ENCODE measurements around the gene RNASEL.
"Not testable (repeated sequence)": the region's sequence is repeated elsewhere in the genome, so short reads cannot be mapped to it uniquely, and the experiment has no call there.

Gene RNASEL

GRCh38 chr1:182549811-182550210 is 39.2 kb downstream of the RNASEL start:
- TF ChIP-seq CTCF (IDR thresholded peaks at IDR 0.05): no peak
- Histone ChIP-seq H3K4me3 (ENCODE audit: low read depth, low read length) (no peak overlapping the region), H3K79me2 (no peaks in the 10 kb centered on the region), H3K27me3 (ENCODE audit: control insufficient read depth, insufficient read depth, low read length) (no peaks in the 10 kb centered on the region), H3K36me3 (ENCODE audit: control insufficient read depth, insufficient read depth, low read length) (no peaks in the 10 kb centered on the region), H3K4me1 (no peaks in the 10 kb centered on the region), H3K4me2 (ENCODE audit: low read length) (no peak overlapping the region), H3K9ac (no peak overlapping the region), H3K27ac (no peak overlapping the region), H2AFZ (no peak overlapping the region), H3K9me3 (ENCODE audit: control insufficient read depth, low read length) (no peaks in the 10 kb centered on the region)

GRCh38 chr1:182549346-182549745 is 39.7 kb downstream of the RNASEL start:
- Histone ChIP-seq H3K4me1 (no peaks in the 10 kb centered on the region), H3K27ac (no peak overlapping the region), H3K36me3 (ENCODE audit: control insufficient read depth, insufficient read depth, low read length) (no peaks in the 10 kb centered on the region), H3K4me3 (ENCODE audit: low read depth, low read length) (no peak overlapping the region), H3K9ac (no peak overlapping the region), H2AFZ (no peak overlapping the region), H3K9me3 (ENCODE audit: control insufficient read depth, low read length) (no peaks in the 10 kb centered on the region), H3K27me3 (ENCODE audit: control insufficient read depth, insufficient read depth, low read length) (no peaks in the 10 kb centered on the region), H3K4me2 (ENCODE audit: low read length) (no peak overlapping the region), H3K79me2 (no peaks in the 10 kb centered on the region)
- no peak for TF ChIP-seq CTCF (IDR thresholded peaks at IDR 0.05)

GRCh38 chr1:182533896-182534295 is 55.2 kb downstream of the RNASEL start:
- Histone ChIP-seq H3K27me3 (ENCODE audit: control insufficient read depth, insufficient read depth, low read length) (no peaks in the 10 kb centered on the region), H3K4me3 (ENCODE audit: low read depth, low read length) (no peak overlapping the region), H3K4me2 (ENCODE audit: low read length) (no peak overlapping the region), H3K36me3 (ENCODE audit: control insufficient read depth, insufficient read depth, low read length) (no peaks in the 10 kb centered on the region), H3K9me3 (ENCODE audit: control insufficient read depth, low read length) (no peaks in the 10 kb centered on the region), H3K4me1 (no peaks in the 10 kb centered on the region), H3K27ac (no peak overlapping the region), H3K9ac (no peak overlapping the region), H2AFZ (no peak overlapping the region), H3K79me2 (no peaks in the 10 kb centered on the region)
- TF ChIP-seq CTCF (IDR thresholded peaks at IDR 0.05): no peak

GRCh38 chr1:182528206-182528605 is 60.9 kb downstream of the RNASEL start:
- not testable (repeated sequence) for H2AFZ ChIP-seq; H3K4me2 ChIP-seq (ENCODE audit: low read length); H3K9ac ChIP-seq; H3K4me3 ChIP-seq (ENCODE audit: low read depth, low read length); H3K36me3 ChIP-seq (ENCODE audit: control insufficient read depth, insufficient read depth, low read length); H3K27me3 ChIP-seq (ENCODE audit: control insufficient read depth, insufficient read depth, low read length); H3K9me3 ChIP-seq (ENCODE audit: control insufficient read depth, low read length); H3K27ac ChIP-seq; H3K79me2 ChIP-seq; H3K4me1 ChIP-seq

- H3K9ac ChIP-seq: no peak overlapping the region
- no peak overlapping the region for H3K4me2 ChIP-seq (ENCODE audit: low read length)
- no peak overlapping the region for H3K4me3 ChIP-seq (ENCODE audit: low read depth, low read length)
- no peaks in the 10 kb centered on the region for H3K27me3 ChIP-seq (ENCODE audit: control insufficient read depth, insufficient read depth, low read length)
- no peaks in the 10 kb centered on the region for H3K9me3 ChIP-seq (ENCODE audit: control insufficient read depth, low read length)
- no peaks in the 10 kb centered on the region for H3K4me1 ChIP-seq
- H2AFZ ChIP-seq: no peak overlapping the region
- TF ChIP-seq CTCF (IDR thresholded peaks at IDR 0.05): no peak
- no peaks in the 10 kb centered on the region for H3K36me3 ChIP-seq (ENCODE audit: control insufficient read depth, insufficient read depth, low read length)
- H3K27ac ChIP-seq: no peak overlapping the region
- no peaks in the 10 kb centered on the region for H3K79me2 ChIP-seq
Observed at GRCh38 chr1:182527680-182528079, 61.4 kb downstream of the RNASEL start.
